ENCODE measurements around the gene TMOD3. TPM values are rescaled to one million over a fixed set of nuclear protein-coding genes. Genes with fewer than 3 reads are reported as not detected.

TMOD3 gene
- total and polyA plus RNA-seq, 2 donors (not counting 3 experiments of a cell fraction or from before 2014, with no cell fraction given), result 10.4 to 64.3 TPM

DNA sequence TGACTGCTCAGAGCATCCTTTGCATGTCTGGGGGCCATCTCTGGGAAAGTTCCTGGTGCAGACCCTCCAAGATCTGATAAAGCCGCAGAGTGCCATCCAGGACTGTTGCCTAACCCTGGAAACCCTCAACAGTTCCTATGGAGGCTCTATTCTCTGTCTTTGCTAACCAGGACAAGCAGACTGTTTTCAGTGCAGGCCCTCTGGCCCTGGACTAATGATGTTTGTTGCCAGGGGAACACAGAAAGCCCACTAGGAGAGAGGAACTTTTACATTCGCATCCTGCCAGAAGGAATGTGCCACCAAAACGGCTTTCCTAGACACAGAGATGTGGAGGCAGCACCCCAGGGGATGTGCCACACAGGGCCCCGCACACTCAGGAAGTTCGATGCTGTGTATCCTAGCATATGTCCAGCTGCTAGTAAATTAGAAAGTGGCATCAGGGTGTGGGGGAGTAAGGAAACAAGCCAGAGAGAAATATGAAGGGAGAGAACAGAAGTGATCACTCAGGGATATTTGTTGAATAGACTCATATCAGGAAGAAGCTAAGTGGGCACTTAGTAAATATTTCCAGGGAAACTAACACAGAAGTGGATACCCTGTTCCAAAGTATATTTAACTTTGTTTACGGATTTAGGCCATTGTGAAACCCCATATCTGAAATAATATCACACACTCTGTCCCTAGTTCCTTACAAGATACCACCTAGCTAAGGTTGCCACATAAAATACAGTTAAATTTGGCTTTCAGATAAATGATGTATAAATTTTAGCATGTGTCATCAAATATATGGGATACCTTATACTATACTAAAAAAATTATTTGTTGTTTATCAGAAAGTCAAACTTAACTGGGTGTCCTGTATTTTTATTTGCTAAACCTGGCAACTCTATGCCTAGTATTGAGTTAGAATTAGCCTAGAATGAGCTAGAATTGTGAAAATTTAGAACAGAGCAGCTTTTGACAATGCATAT, 29.9 kb upstream of the TMOD3 start:
- Histone ChIP-seq H3K27ac (ENCODE audit: insufficient read depth, low read depth, low read length) (no peak overlapping the region), H3K27me3 (ENCODE audit: control insufficient read depth in 2 of 2, insufficient read depth in 2 of 2, low read length in 2 of 2) (no peaks in the 10 kb centered on the region), H3K4me1 (ENCODE audit: control insufficient read depth, extremely low read depth, insufficient read depth, low read length) (no peaks in the 10 kb centered on the region), H3K4me2 (ENCODE audit: insufficient read depth, low read length) (no peak overlapping the region), H3K79me2 (ENCODE audit: control insufficient read depth, insufficient read depth, low read length) (no peaks in the 10 kb centered on the region), H2AFZ (ENCODE audit: low read depth, low read length) (no peak overlapping the region), H3K9me3 (replicated peaks; ENCODE audit: control insufficient read depth, insufficient read depth, low read length) (no peaks in the 10 kb centered on the region), H4K20me1 (replicated peaks; ENCODE audit: control insufficient read depth, extremely low read depth, insufficient read depth, low read length) (no peaks in the 10 kb centered on the region), H3K9ac (replicated peaks; ENCODE audit: extremely low read depth, insufficient read depth, low read length) (no peak overlapping the region), H3K4me3 (replicated peaks in 1 of 3; ENCODE audit: insufficient read depth in 1 of 3, low read depth in 1 of 3, low read length in 3 of 3) (no peak overlapping the region), H3K36me3 (ENCODE audit: control insufficient read depth in 2 of 2, extremely low read depth in 1 of 2, insufficient read depth in 2 of 2, low read length in 2 of 2) (no peaks in the 10 kb centered on the region), H3K9me1 (replicated peaks; ENCODE audit: control insufficient read depth, extremely low read depth, insufficient read depth, low read length) (no peaks in the 10 kb centered on the region)
- ChIA-PET CTCF (interaction anchor here (1.1 to 1.5 kb wide), 3 partner anchors 23 to 118 kb away, joined by 3 to 5 read pairs (median 4); no protein-coding TSS in a partner anchor), POLR2A (no interaction called here)
- FAIRE-seq (no peak), DNase-seq (ENCODE audit: low read depth, low spot score) (no peak)
- dilution Hi-C loops (cut with MboI; ENCODE audit: extremely low pct_ligation_motif_present, low sequenced_read_pairs), result no loop called here
- TF ChIP-seq GATA2 (IDR thresholded peaks at IDR 0.05; ENCODE audit: insufficient read depth, insufficient read length, low read depth, low read length) (no peak), EZH2 (IDR thresholded peaks at IDR 0.05; ENCODE audit: borderline replicate concordance, low read depth, low read length, severe bottlenecking) (no peak), POLR2AphosphoS5 (IDR thresholded peaks at IDR 0.05; ENCODE audit: insufficient read depth, low read depth, low read length) (no peak), POLR2A (IDR thresholded peaks at IDR 0.05; ENCODE audit: low read depth, low read length) (no peak), MAX (IDR thresholded peaks at IDR 0.05; ENCODE audit: insufficient read depth, insufficient read length) (no peak), JUN (IDR thresholded peaks at IDR 0.05; ENCODE audit: borderline replicate concordance, insufficient read depth, insufficient read length, low read depth) (no peak), CTCF (IDR thresholded peaks at IDR 0.05; ENCODE audit: extremely low read depth in 1 of 2, insufficient read depth in 1 of 2, low read depth in 1 of 2, low read length in 2 of 2) (no peak), FOS (IDR thresholded peaks at IDR 0.05; ENCODE audit: borderline replicate concordance, insufficient read depth, low read length) (no peak), MYC (IDR thresholded peaks at IDR 0.05; ENCODE audit: low read depth, low read length) (no peak)
- no TSS peak for BruUV-seq (replicated peaks)
- intact Hi-C loops (cut with micrococcal nuclease), result loop anchor here (5.0 kb wide), 1 partner anchor 78 kb away; no protein-coding TSS in a partner anchor
